ENCODE data around the gene CCNF.
A peak's percentile ranks its signal among the peaks of the same experiment; 100 is the strongest.
"Not testable (repeated sequence)": the region's sequence is repeated elsewhere in the genome, so short reads cannot be mapped to it uniquely, and the experiment has no call there.

CCNF gene

DNA sequence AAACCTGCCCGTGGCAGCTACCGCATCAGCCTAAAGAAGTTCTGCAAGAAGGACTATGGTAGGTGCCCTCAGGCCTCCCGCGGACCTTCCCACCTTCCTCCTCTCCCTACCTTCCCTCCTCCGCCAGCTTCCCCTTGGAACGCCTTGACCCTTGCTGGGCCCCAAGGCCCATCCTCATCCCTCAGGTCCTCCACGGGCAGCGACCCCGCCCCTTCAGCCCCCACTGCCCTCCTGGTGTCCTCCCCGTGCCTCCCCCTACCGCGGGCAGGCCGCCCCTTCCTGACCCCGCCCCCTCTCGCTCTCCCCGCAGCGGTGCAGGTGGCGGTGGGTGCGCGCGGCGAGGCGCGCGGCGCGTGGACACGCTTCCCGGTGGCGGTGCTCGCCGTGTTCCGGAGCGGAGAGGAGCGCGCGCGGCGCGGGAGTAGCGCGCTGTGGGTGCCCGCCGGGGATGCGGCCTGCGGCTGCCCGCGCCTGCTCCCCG is 44.2 kb downstream of the CCNF start:
- peak; percentile 40 for DNase-seq

DNA sequence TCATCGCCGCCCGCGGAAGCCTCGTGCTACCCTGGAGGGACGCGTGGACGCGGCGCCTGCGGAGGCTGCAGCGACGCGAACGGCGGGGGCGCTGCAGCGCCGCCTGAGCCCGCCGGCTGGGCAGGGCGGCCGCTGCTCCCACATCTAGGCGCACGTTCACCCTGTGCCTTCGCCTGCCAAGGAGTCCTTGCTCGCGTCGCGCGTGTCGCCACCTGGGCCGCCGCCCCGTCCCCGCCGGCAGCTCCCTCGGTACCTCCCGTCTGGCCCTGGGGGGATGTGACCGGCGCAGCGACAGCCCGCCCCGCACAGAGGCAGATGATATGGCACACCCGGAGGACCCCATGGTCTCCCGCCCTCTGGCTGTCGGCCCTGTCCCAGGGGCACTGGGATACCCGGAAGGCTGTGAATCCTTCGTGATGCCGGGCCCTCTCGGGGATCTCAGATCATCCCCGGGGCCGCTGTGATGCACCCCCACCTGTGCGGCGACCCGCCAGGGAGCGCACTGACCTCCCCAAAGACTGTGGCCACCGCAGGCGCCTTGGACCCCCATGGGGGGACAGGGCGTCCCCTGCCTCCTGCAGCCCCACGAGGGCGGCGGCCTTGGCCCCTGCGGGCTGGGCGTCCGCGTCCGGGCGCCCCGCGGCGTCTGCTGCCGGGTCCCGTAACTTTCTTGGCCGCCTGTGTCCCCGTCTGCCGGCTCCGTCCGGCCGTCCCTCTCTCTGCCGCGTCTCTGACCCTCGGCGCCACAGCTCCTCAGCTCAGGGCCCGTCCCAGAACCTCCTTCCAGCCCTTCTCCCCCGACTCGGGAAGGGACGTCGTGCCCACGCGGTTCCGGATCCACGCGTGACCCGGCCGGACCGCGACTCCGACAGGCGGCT is 45.0 kb downstream of the CCNF start:
- peak; percentile 57 for DNase-seq

- peak; percentile 83 for DNase-seq
Measured at GRCh38 chr16:2474877-2475412, 45.7 kb downstream of the CCNF start, which contains the start of gene TBC1D24. TBC1D24 (plus strand) TSS chr16:2475127; CDS start chr16:2496149, 21,022 bp downstream.

DNA sequence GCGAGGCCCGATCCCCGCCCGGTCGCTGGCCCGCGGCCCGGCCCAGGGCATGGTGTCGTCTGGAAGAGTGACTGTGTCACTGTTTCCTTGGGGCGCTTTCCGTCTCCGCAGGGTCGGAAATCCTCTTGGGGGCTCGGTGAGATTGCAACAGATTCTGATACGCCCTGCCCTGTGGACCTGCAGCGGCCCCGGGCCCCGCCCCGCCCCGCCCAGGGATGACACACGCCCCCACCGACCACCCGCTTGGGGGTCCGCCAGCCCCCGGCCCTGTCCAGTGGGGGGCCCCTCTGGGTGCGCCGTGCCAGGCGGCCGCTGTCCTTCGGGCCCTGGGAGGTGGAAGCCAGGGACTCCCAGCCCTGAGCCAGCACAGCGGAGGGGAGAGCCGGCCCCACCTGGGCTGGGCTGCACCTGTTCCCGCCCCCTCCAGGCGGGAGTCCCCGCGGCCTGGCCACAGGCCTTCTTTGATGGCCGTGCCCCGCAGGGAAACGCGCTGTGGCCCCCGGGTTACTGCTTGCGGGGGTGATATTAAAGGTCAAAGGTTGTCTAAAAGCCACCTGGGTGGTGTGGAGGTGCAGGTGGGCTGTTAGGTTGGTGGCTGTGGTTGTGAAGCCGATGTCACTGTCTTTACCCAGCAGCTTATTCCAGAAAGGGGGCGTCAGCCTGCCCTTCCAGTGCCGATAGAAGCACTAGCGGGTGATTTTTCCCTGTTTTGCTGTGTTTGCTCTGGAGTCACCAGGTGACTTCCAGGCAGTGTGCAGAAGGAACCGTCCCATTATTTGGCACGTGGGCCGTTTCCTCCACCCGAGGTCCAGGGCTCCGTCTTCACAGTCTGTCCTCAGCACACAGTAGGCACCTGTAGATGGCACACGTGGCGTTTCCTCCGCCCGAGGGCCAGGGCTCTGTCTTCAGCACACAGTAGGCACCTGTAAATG is 46.4 kb downstream of the CCNF start:
- DNase-seq: peak; percentile 55

GRCh38 chr16:2476345-2476720 is 47.1 kb downstream of the CCNF start:
- no peak for DNase-seq

- no peak for DNase-seq
Measured at GRCh38 chr16:2476741-2477140, 47.5 kb downstream of the CCNF start.

DNA sequence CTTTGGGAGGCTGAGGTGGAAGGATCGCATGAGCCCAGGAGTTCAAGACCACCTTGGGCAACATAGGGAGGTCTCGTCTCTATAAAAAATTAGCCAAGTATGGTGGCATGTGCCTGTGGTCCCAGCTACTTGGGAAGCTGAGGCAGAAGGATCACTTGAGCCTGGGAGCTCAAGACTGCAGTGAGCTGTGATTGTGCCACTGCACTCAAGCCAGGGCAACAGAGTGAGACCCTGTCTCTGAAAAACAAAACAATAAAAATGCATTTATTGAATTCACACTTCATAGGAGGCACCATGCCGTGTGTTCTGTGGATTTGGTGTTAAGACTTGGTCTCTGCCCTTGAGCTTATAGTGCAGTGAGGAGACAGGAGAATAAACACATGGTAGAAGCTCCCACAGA is 48.1 kb downstream of the CCNF start:
- no peak for DNase-seq

DNA sequence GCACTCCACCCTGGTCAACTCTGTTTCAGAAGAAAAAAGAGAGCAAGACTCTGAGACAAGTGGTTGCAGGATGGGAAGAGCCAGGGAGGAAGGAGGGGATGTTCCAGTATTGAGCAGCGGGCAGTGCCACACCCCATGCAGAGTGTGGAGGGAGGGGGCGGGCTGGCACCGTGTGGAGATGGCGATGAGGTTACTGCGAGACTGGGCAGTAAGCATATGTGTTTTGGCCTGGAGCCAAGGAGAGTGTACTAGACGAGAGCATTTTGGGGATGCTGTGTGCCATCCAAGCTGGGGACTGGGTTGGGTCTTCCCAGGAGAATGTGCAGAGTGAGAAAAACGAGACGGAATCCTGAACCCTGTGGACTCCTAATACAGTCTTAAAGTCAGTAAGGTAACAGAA is 49.0 kb downstream of the CCNF start:
- no peak for DNase-seq

DNA sequence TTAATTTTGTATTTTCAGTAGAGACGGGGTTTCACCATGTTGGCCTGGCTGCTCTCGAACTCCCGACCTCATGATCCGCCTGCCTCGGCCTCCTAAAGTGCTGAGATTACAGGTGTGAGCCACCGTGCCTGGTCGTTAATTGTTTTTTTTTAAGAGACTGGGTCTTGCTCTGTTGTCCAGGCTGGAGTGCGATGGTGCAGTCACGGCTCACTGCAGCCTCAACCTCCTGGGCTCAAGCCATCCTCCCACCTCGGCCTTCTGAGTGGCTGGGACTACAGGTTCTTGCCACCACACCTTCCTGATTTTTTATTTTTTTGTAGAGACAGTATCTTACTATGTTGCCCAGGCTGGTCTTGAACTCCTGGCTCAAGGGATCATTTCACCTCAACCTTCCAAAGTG is 50.7 kb downstream of the CCNF start:
- DNase-seq: not testable (repeated sequence)

- DNase-seq: no peak
Measured at GRCh38 chr16:2480948-2481347, 51.7 kb downstream of the CCNF start.

GRCh38 chr16:2481676-2482075 is 52.4 kb downstream of the CCNF start:
- no peak for DNase-seq

DNA sequence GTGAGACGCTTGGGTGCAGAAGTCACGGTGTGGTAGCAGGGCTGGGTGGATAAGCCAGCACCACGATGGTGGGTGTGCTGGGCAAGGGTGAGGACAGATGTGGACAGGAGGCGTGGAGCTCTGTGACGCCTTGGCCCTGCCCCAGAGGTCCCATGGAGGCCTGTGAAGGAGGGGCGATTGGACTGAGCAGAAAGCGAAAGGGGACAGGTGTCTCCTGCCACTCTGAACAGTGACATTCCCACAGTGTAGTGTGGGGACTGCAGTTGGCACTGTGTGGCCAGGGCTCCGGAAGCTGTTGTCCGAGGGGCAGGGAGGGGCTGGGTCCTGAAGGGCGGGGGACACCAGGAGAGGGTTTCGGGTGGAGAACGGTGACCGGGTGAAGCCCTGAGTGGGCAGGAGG is 53.0 kb downstream of the CCNF start:
- DNase-seq: no peak

DNA sequence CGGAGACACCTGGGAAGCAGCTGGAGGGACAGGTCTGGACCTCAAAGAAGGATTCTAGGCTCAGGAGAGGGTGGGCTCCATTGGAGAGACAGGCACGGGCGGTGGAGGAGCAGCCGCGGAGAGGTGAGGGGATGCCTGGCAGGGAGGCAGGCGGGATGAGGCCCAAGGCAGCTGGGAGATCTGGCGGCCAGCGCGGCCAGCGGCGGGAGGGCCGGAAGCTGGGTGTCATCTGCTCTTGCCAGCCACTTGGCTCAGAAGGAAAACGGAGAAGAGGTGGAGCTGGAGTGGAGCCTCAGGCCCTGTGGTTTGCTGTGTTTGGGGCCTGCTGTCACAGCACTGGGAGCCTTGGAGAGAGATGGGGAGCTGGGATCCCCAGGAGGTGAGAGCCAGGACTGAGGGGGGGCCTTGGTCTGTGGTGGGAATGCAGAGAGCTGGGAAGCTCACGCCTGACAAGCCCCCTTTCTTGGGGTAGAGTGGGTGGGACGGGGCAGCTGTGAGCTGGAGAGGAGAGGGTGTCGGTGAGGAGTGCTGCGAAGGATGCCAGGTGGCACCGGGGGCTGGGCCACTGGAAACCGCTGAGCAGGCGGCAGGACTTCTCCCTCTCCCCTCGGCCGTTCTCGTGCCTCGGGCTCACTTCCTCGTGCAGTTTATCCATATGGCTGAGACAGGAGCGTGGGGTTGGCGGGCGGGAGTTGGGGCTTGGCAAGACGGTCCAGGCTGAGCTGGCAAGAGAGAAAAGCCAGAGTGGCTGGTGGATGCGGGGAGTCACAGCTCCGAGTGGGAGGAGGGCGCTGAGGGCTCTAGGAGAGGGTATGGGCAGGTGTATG is 53.7 kb downstream of the CCNF start:
- no peak for DNase-seq

DNA sequence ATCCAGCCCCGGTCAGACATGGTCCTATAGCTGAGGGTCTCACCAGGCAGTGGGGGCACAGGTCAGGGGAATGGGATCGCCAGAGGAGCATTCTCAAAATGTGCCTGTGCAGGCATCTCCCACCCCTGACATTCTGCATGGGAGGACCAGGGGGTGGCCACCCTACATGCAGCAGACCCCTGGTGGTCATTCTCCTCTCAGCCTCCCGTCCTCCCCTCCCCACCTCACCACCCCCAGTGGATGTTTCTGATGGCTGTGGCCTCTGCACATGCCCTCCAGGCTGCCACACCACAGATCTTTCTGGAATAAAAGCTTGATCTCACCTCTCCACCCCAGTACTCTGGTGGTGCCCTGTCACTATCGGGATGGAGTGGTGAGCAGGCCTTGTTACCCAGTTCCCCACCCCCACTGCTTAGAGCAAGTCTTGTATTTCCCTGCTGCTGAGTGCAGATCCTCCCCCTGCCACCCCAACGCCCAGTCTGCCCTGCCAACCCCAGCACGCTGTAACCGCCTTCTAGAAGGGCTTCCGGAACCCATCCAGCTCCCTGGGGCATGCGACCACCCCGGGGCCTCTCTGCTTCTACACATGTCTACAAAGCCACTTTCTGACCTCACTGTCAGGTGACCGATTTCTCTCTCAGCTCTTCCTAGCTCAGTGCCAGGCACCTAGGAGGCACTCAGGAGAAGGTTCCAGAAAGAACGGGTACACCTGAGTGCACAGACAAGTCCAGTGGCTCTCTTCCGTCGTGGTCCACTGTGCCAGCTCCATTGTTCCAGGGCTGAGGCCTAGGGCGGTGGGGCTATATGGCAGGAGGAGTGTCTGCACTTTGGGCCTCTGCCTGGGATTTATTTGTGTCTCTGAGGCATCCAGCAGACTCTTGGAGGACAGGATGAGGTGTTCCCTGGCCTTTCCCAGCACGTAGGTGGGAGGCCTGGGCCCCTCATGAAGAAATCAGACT is 55.0 kb downstream of the CCNF start:
- DNase-seq: no peak

- no peak for DNase-seq
Measured at GRCh38 chr16:2484898-2485508, 55.8 kb downstream of the CCNF start.

DNA sequence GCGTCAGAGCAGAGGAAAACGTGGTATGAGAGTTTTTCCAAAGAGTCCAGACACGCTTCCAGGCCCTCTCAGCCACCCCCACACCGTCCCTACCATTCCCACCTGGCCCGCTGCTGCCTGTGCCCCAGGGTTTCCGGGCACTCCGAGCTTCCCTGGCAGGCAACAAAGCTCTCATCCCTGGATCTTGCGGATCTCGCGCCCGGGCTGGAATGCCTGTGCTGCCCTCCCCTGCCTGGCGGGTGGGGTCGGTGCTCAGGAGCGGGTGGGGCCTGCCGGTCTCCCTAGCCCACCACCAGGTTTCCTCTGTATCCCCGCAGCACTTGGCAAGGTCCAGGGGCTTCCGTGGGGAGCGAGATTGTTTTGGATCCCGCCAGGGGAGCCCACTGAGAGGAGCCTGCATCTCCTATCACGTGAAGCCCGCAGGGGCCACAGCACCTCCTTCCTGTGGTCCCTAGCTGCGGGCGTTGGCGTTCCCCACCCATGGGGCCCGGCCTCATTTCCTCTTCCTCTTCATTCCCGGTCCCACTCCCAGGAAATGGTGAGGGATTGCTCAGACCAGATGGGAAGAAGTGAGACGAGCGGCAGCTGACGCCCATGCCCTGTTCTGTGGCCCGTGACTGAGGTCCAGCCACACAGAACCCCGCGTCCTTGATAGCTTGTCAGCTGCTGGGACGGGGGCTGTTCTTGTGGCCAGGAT is 56.7 kb downstream of the CCNF start:
- no peak for DNase-seq

DNA sequence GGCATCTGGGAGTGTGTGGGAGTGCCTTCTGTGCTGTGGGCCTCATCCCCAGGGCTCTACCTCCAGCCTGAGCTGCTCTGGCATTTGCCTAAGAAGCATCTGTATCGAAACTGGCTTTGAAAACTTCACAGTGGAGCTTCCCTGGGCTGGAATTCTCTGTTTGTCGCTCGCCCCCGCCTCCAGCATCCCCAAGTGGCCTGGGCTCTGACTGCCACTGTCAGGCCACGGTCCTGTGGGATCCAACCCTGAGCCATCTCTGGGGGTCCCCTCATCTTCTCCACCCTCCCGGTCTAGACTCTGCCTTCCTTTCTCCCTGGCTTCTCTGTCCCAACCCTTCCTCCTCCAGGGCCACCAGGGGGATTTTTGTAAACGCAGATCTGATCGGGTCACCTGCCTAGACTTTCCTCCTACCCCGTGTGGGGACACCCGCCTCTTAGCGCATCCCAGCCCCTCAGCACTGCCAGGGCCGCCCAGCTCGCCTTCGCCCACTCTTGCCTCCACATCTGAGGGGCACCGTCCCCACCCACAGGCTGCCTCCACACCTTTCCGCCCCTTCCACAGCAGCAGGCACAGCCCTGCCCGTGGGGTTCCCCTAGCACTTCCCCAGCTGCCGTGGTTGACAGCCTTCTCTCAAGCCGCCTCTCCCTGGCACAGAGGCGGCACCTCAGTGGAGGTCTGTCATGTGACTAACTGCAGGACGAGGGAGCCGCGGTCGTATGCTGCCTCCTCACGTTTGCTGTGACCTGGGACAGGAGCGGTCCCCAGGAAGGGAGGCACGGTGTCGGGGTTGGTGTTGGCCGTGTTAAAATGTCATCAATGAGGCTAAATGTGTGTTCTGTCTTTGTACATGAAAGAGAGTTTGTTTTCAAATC is 57.6 kb downstream of the CCNF start:
- peak; percentile 78 for DNase-seq

- DNase-seq: no peak
Measured at GRCh38 chr16:2487517-2487842, 58.2 kb downstream of the CCNF start.

DNA sequence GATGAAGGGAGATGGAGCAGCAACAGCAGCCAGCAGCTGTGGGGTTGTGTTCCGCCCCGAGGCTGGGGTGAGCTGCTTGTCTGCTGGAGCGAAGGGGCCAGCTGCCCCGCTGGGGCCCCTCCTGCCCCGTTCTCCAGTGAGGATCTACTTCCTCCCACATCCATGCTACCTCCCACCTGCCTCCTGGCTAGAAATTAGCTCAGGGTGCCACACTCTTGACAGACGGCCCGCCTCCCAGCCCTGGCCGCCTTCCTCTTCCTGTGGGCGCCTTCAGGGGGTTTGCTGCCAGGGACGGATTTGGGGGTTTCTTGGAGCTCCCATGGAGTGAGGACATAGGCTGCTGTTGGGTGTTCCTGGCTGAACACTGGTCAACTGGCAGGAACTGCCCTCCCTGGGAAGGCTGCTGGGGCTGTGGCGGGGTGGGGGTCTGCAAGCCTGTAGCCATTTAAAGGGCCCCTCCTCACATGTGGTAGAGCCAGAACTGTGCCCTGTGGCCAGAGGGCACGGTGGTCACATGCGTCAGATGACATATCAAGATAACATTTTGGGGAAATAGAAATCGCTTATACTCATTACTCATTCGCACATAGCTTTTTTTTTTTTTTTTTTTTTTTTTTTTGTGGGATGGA is 58.8 kb downstream of the CCNF start:
- no peak for DNase-seq

Data from activated CD8-positive, alpha-beta memory T cell treated with anti-CD3 and anti-CD28 coated beads, Interleukin-2, amount 50 U/mL, for 4 hours (primary cell).